A549 (cell line): ENCODE measurements around the gene KRT5.

Source experiments
- CHD2 ChIP-seq: fragments of 150-350 bp; IDR thresholded peaks from 2 replicates; pipeline ENCODE4 v1.6.1; 2014; ENCODE audit warnings: low read length; ENCODE audit not compliant: partially characterized antibody
- EP300 ChIP-seq, 2 experiments: fragments of >200 bp; sonication (Bioruptor Twin); formaldehyde crosslinking; IDR thresholded peaks; 2 replicates in 1 of 2; 3 replicates in 1 of 2; pipeline ENCODE4 v1.6.1; 2016 to 2017
- KDM5A ChIP-seq: fragments of 200-600 bp; sonication (generic); IDR thresholded peaks from 2 replicates; pipeline ENCODE4 v1.6.1; 2016; ENCODE audit warnings: antibody characterized with exemption, mild to moderate bottlenecking
- PHF8 ChIP-seq: fragments of 200-600 bp; sonication (generic); IDR thresholded peaks from 2 replicates; pipeline ENCODE4 v1.6.1; 2016; ENCODE audit warnings: low read depth, mild to moderate bottlenecking, antibody characterized with exemption, moderate library complexity, borderline replicate concordance
- POLR2A ChIP-seq: IDR thresholded peaks from 2 replicates; pipeline ENCODE4 v1.6.1; 2012; ENCODE audit warnings: mild to moderate bottlenecking, low read length
- REST ChIP-seq: fragments of 200-600 bp; sonication (generic); IDR thresholded peaks from 2 replicates; pipeline ENCODE4 v1.6.1; 2016; ENCODE audit warnings: antibody characterized with exemption, mild to moderate bottlenecking, moderate library complexity
- TF ChIP-seq, protein P1 (sequence below): fragments of >200 bp; sonication (Bioruptor Twin); formaldehyde crosslinking; IDR thresholded peaks from 3 replicates; pipeline ENCODE4 v1.5.1; 2016
- TF ChIP-seq, protein P2 (sequence below): IDR thresholded peaks from 2 replicates; pipeline ENCODE4 v1.6.1; 2012
- TF ChIP-seq, protein P3 (sequence below): fragments of >200 bp; sonication (Bioruptor Twin); formaldehyde crosslinking; IDR thresholded peaks from 3 replicates; pipeline ENCODE4 v1.6.1; 2016
- TF ChIP-seq, protein P4 (sequence below): fragments of 450-650 bp; IDR thresholded peaks from 2 replicates; pipeline ENCODE4 v1.6.1; 2014; ENCODE audit warnings: antibody characterized with exemption

DNA sequence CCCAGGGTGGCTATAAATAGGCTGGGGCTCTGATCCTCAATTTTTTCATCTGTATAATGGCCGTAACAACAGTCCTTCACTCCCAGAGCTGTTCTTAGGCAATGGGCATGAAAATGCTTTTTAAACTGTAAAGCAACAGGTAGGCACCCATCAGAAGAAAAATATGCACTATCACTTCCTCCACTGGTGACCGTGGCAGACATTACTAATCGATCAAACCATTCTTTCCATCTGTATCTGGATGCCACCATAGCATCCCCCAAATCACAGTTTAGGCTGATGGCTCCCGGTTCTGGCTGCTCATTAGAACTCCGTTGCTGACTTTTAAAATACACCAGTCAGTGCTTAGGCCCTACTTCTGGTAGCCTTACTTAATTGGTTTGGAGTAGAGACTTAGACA lies 21.5 kb upstream of the KRT5 start:
- TF ChIP-seq, protein P1, sequence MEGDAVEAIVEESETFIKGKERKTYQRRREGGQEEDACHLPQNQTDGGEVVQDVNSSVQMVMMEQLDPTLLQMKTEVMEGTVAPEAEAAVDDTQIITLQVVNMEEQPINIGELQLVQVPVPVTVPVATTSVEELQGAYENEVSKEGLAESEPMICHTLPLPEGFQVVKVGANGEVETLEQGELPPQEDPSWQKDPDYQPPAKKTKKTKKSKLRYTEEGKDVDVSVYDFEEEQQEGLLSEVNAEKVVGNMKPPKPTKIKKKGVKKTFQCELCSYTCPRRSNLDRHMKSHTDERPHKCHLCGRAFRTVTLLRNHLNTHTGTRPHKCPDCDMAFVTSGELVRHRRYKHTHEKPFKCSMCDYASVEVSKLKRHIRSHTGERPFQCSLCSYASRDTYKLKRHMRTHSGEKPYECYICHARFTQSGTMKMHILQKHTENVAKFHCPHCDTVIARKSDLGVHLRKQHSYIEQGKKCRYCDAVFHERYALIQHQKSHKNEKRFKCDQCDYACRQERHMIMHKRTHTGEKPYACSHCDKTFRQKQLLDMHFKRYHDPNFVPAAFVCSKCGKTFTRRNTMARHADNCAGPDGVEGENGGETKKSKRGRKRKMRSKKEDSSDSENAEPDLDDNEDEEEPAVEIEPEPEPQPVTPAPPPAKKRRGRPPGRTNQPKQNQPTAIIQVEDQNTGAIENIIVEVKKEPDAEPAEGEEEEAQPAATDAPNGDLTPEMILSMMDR: no peak
- TF ChIP-seq, protein P2, sequence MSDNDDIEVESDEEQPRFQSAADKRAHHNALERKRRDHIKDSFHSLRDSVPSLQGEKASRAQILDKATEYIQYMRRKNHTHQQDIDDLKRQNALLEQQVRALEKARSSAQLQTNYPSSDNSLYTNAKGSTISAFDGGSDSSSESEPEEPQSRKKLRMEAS: no peak
- TF ChIP-seq CHD2: no peak
- TF ChIP-seq POLR2A: no peak
- TF ChIP-seq REST: no peak
- TF ChIP-seq, protein P3, sequence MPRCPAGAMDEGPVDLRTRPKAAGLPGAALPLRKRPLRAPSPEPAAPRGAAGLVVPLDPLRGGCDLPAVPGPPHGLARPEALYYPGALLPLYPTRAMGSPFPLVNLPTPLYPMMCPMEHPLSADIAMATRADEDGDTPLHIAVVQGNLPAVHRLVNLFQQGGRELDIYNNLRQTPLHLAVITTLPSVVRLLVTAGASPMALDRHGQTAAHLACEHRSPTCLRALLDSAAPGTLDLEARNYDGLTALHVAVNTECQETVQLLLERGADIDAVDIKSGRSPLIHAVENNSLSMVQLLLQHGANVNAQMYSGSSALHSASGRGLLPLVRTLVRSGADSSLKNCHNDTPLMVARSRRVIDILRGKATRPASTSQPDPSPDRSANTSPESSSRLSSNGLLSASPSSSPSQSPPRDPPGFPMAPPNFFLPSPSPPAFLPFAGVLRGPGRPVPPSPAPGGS: no peak
- TF ChIP-seq EP300 (IDR thresholded peaks at IDR 0.05): no peak
- TF ChIP-seq, protein P4, sequence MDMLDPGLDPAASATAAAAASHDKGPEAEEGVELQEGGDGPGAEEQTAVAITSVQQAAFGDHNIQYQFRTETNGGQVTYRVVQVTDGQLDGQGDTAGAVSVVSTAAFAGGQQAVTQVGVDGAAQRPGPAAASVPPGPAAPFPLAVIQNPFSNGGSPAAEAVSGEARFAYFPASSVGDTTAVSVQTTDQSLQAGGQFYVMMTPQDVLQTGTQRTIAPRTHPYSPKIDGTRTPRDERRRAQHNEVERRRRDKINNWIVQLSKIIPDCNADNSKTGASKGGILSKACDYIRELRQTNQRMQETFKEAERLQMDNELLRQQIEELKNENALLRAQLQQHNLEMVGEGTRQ: no peak
- no peak for TF ChIP-seq PHF8
- TF ChIP-seq KDM5A: no peak
